Endothelial cell of umbilical vein (primary cell): Measurements from ENCODE around the gene HYLS1. TPM values are rescaled to one million over a fixed set of nuclear protein-coding genes. Genes with fewer than 3 reads are reported as not detected.

Experiments
- BruUV-seq: library from RNA; stranded (reverse); fragments of 400-500 nt; replicated peaks from 2 replicates; lab custom pipeline; 2021; lab: Mats Ljungman, UMichigan
- CTCF ChIA-PET: fragments of 300-600, 350-600 bp; sonication (Branson Sonifier 250); formaldehyde crosslinking; loops from one replicate; lab custom pipeline; 2021; ENCODE audit warnings: antibody characterized with exemption, inconsistent platforms; lab: Charles Lee
- POLR2A ChIA-PET: fragments of 300-600, 350-600 bp; sonication (Branson Sonifier 250); formaldehyde crosslinking; loops from one replicate; lab custom pipeline; 2021; ENCODE audit warnings: antibody characterized with exemption, inconsistent platforms; lab: Charles Lee
- DNase-seq: peaks from one replicate; pipeline ENCODE4 v3.0.0-alpha.2; 2011; ENCODE audit warnings: low read depth, low spot score
- FAIRE-seq: peaks from 2 replicates; lab custom pipeline; 2011; peaks lifted over from hg19 to GRCh38; lab: Jason Lieb, UNC
- H2AFZ ChIP-seq: 2 replicates; pipeline ENCODE4 v1.6.0; 2012; ENCODE audit warnings: low read depth, low read length, control low read depth, inconsistent platforms
- H3K27ac ChIP-seq: 2 replicates; pipeline ENCODE4 v1.5.1; 2011; ENCODE audit warnings: low read depth, mild to moderate bottlenecking, control low read depth, low read length, moderate library complexity; ENCODE audit not compliant: insufficient read depth
- H3K27me3 ChIP-seq, 2 experiments: 2 replicates each; pipeline versions ENCODE4 v1.6.0 to v1.6.1; 2011; ENCODE audit warnings: low read length in 2 of 2, mixed read lengths in 1 of 2; ENCODE audit not compliant: control insufficient read depth in 2 of 2, insufficient read depth in 2 of 2
- H3K36me3 ChIP-seq, 2 experiments: 2 replicates in 1 of 2; 3 replicates in 1 of 2; pipeline ENCODE4 v1.5.1; 2011; ENCODE audit warnings: low read length in 2 of 2, mild to moderate bottlenecking in 1 of 2, moderate library complexity in 1 of 2; ENCODE audit not compliant: control insufficient read depth in 2 of 2, insufficient read depth in 2 of 2; ENCODE audit errors: extremely low read depth in 1 of 2
- H3K4me1 ChIP-seq: 3 replicates; pipeline ENCODE4 v1.5.1; 2011; ENCODE audit warnings: mild to moderate bottlenecking, low read length; ENCODE audit not compliant: control insufficient read depth, insufficient read depth; ENCODE audit errors: extremely low read depth
- H3K4me2 ChIP-seq: 2 replicates; pipeline ENCODE4 v1.6.1; 2011; ENCODE audit warnings: low read length, control low read depth, mixed read lengths; ENCODE audit not compliant: insufficient read depth
- H3K4me3 ChIP-seq, 3 experiments: fragments of 200-600 bp in 1 of 3; sonication (generic), shearing (Covaris generic) in 1 of 3; replicated peaks in 1 of 3; 2 replicates each; pipeline ENCODE4 v1.5.1; 2011 to 2016; ENCODE audit warnings: control low read depth in 3 of 3, low read length in 3 of 3, mild to moderate bottlenecking in 2 of 3, inconsistent platforms in 1 of 3, low read depth in 1 of 3, moderate library complexity in 1 of 3; ENCODE audit not compliant: insufficient read depth in 1 of 3
- H3K79me2 ChIP-seq: 2 replicates; pipeline ENCODE4 v1.6.0; 2012; ENCODE audit warnings: low read length, inconsistent platforms; ENCODE audit not compliant: control insufficient read depth, insufficient read depth
- H3K9ac ChIP-seq: replicated peaks from 2 replicates; pipeline ENCODE3; 2011; ENCODE audit warnings: low read length, control low read depth; ENCODE audit not compliant: insufficient read depth; ENCODE audit errors: extremely low read depth
- H3K9me1 ChIP-seq: replicated peaks from 3 replicates; pipeline ENCODE4 v1.6.0; 2011; ENCODE audit warnings: mild to moderate bottlenecking, low read length; ENCODE audit not compliant: control insufficient read depth, insufficient read depth; ENCODE audit errors: extremely low read depth
- H3K9me3 ChIP-seq: replicated peaks from 2 replicates; pipeline ENCODE4 v1.5.1; 2012; ENCODE audit warnings: low read length, inconsistent platforms; ENCODE audit not compliant: control insufficient read depth, insufficient read depth
- H4K20me1 ChIP-seq: replicated peaks from 2 replicates; pipeline ENCODE3; 2011; ENCODE audit warnings: mild to moderate bottlenecking, low read length; ENCODE audit not compliant: control insufficient read depth, insufficient read depth; ENCODE audit errors: extremely low read depth
- EZH2 ChIP-seq: IDR thresholded peaks from 2 replicates; pipeline ENCODE4 v1.6.1; 2012; ENCODE audit warnings: borderline replicate concordance, low read depth, mild to moderate bottlenecking, moderate library complexity, low read length, inconsistent platforms; ENCODE audit not compliant: severe bottlenecking
- FOS ChIP-seq: IDR thresholded peaks from 2 replicates; pipeline ENCODE4 v1.6.1; 2011; ENCODE audit warnings: mild to moderate bottlenecking, low read length, moderate library complexity, borderline replicate concordance; ENCODE audit not compliant: insufficient read depth
- GATA2 ChIP-seq: IDR thresholded peaks from 2 replicates; pipeline ENCODE4 v1.7.0; 2011; ENCODE audit warnings: low read depth, mild to moderate bottlenecking, moderate library complexity, mixed read lengths, low read length; ENCODE audit not compliant: insufficient read length, insufficient read depth
- JUN ChIP-seq: IDR thresholded peaks from 2 replicates; pipeline ENCODE4 v1.6.1; 2011; ENCODE audit warnings: borderline replicate concordance, low read depth; ENCODE audit not compliant: insufficient read length, insufficient read depth
- MYC ChIP-seq: IDR thresholded peaks from one replicate; pipeline ENCODE4 v1.6.1; 2011; ENCODE audit warnings: mild to moderate bottlenecking, low read depth, low read length
- POLR2A ChIP-seq: IDR thresholded peaks from 2 replicates; pipeline ENCODE4 v1.6.1; 2012; ENCODE audit warnings: low read depth, mild to moderate bottlenecking, control low read depth, low read length
- POLR2AphosphoS5 ChIP-seq: IDR thresholded peaks from 2 replicates; pipeline ENCODE4 v1.6.1; 2012; ENCODE audit warnings: low read depth, mild to moderate bottlenecking, control low read depth, low read length, moderate library complexity; ENCODE audit not compliant: insufficient read depth
- dilution Hi-C: fragments of 300-500 bp; cut with MboI; formaldehyde crosslinking; loops from one replicate; pipeline ENCODE4 v1.15.0; 2019; ENCODE audit warnings: low sequenced_read_pairs; ENCODE audit not compliant: extremely low pct_ligation_motif_present
- intact Hi-C: fragments of 100-400 bp; cut with micrococcal nuclease; formaldehyde crosslinking; loops from one replicate; pipeline ENCODE4 v1.10.0; 2022
- polyA plus RNA-seq, 4 experiments: library from polyadenylated mRNA; depleted of rRNA in 3 of 4; stranded (reverse) in 3 of 4; unstranded in 1 of 4; fragments of >200 nt; gene quantifications; 2 replicates each; pipeline versions ENCODE4 v1.2.1 to v1.2.3, GENCODE V29; 2011 to 2012; ENCODE audit warnings: missing spikeins in 1 of 4
- total RNA-seq: library from RNA; stranded (reverse); gene quantifications from 2 replicates; pipeline ENCODE4 v1.2.3, GENCODE V29; 2021
- TF ChIP-seq, protein P1 (sequence below), 2 donors: IDR thresholded peaks; 1 replicate in 1 of 2; 2 replicates in 1 of 2; pipeline ENCODE4 v1.5.1; 2011; ENCODE audit warnings: low read length in 2 of 2, mild to moderate bottlenecking in 2 of 2, moderate library complexity in 2 of 2, control low read depth in 1 of 2, inconsistent platforms in 1 of 2, low read depth in 1 of 2; ENCODE audit not compliant: insufficient read depth in 1 of 2; ENCODE audit errors: extremely low read depth in 1 of 2
- TF ChIP-seq, protein P2 (sequence below): IDR thresholded peaks from 2 replicates; pipeline ENCODE4 v1.6.1; 2011; ENCODE audit not compliant: insufficient read depth, insufficient read length

Gene HYLS1
- total and polyA plus RNA-seq, 2 donors (not counting 3 experiments of a cell fraction or from before 2014, with no cell fraction given) = 4.7 to 12.6 TPM

DNA sequence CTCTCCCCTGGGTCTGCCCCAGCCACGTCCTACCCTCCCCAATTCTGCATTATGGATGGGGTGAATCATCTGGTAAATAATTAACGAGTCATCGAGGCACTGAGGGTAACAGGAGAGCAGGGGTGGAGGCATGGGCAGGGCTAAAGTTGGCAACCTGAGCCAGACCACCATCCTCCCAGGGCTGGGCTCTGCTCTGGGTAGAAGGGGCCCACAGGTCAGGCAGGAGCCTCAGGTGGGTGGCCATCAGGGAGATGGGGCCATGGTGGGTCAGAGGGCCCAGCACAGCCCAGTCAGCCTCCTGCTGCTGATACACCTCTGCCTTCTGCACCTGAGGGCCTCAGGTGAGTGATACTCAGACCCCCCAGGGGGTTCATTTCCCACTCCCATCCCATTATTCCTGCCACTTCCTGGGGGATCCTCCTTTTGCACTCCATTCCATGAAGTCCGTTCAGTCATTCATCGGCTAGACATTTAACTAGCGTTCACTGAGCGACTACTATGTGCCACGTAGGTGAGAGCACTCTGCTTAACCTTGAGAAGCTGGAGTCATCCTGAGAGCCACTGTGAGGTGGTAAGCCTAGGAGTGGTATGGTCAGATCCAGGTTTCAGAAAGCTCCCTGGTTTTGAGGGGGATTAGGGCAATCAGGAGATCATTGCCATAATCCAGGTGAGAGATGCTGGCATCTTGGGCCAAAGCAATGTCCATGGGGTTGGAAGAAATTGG lies 58.5 kb downstream of the HYLS1 start, which contains the start of gene VSIG10L2:
VSIG10L2 (plus strand) TSS at position 248 of the 724 bp plus-strand sequence; CDS start at position 260, 12 bp downstream.
- ChIA-PET CTCF (interaction anchor here (10.5 kb wide), 1 partner anchor 247 kb away, joined by 147 read pairs; no protein-coding TSS in a partner anchor), POLR2A (no interaction called here)
- no peaks in the 10 kb centered on the region for H4K20me1 ChIP-seq
- DNase-seq (no peak), FAIRE-seq (no peak)
- H3K27me3 ChIP-seq = no peaks in the 10 kb centered on the region
- H3K4me1 ChIP-seq = no peaks in the 10 kb centered on the region
- H3K4me3 ChIP-seq = no peak within 1 kb of the TSS
- TF ChIP-seq JUN = no peak
- no peak for TF ChIP-seq POLR2AphosphoS5
- no peak for TF ChIP-seq EZH2
- TF ChIP-seq MYC = no peak
- no peak for TF ChIP-seq POLR2A
- TF ChIP-seq, protein P1, sequence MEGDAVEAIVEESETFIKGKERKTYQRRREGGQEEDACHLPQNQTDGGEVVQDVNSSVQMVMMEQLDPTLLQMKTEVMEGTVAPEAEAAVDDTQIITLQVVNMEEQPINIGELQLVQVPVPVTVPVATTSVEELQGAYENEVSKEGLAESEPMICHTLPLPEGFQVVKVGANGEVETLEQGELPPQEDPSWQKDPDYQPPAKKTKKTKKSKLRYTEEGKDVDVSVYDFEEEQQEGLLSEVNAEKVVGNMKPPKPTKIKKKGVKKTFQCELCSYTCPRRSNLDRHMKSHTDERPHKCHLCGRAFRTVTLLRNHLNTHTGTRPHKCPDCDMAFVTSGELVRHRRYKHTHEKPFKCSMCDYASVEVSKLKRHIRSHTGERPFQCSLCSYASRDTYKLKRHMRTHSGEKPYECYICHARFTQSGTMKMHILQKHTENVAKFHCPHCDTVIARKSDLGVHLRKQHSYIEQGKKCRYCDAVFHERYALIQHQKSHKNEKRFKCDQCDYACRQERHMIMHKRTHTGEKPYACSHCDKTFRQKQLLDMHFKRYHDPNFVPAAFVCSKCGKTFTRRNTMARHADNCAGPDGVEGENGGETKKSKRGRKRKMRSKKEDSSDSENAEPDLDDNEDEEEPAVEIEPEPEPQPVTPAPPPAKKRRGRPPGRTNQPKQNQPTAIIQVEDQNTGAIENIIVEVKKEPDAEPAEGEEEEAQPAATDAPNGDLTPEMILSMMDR (IDR thresholded peaks at IDR 0.05; ENCODE audit: extremely low read depth in 1 of 2, insufficient read depth in 1 of 2, low read depth in 1 of 2, low read length in 2 of 2) = no peak
- no peak for TF ChIP-seq FOS
- TF ChIP-seq GATA2 = no peak
- TF ChIP-seq, protein P2, sequence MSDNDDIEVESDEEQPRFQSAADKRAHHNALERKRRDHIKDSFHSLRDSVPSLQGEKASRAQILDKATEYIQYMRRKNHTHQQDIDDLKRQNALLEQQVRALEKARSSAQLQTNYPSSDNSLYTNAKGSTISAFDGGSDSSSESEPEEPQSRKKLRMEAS = no peak
- no peaks in the 10 kb centered on the region for H3K9me3 ChIP-seq
- no peak within 1 kb of the TSS for H3K9ac ChIP-seq
- H3K36me3 ChIP-seq = no peaks in the 10 kb centered on the region
- H3K4me2 ChIP-seq = no peak within 1 kb of the TSS
- no peaks in the 10 kb centered on the region for H3K9me1 ChIP-seq
- H2AFZ ChIP-seq = no peak within 1 kb of the TSS
- BruUV-seq = no TSS peak
- intact Hi-C loops = no loop called here
- dilution Hi-C loops = no loop called here
- H3K79me2 ChIP-seq = no peaks in the 10 kb centered on the region
- H3K27ac ChIP-seq = no peak within 1 kb of the TSS
